Activated B cell treated with CpG ODN at 0.5 μM for 24 hours (primary cell): ENCODE measurements around the gene ARPC4. TPM values are rescaled to one million over a fixed set of nuclear protein-coding genes. Genes with fewer than 3 reads are reported as not detected.
"Not testable (repeated sequence)": the region's sequence is repeated elsewhere in the genome, so short reads cannot be mapped to it uniquely, and the experiment has no call there.

Experiments
- ATAC-seq: fragments of 200-7000 bp; cut with Tn5 transposase; one replicate; pipeline ENCODE4 v1.10.0; 2021; ENCODE audit warnings: low read depth, mild to moderate bottlenecking, moderate library complexity
- CTCF ChIA-PET: fragments of 350-600 bp; sonication (Branson Sonifier 250); formaldehyde crosslinking; loops from one replicate; lab custom pipeline; 2021; ENCODE audit warnings: antibody characterized with exemption; lab: Charles Lee
- POLR2A ChIA-PET: fragments of 350-600 bp; sonication (Branson Sonifier 250); formaldehyde crosslinking; loops from one replicate; lab custom pipeline; 2021; ENCODE audit warnings: antibody characterized with exemption; lab: Charles Lee
- DNase-seq: peaks from one replicate; pipeline ENCODE4 v3.0.0; 2022
- H3K27ac Mint-ChIP-seq: one replicate; pipeline ENCODE4 v1.8.0; 2020; ENCODE audit warnings: mixed read lengths
- H3K27me3 Mint-ChIP-seq: one replicate; pipeline ENCODE4 v1.8.0; 2021; ENCODE audit warnings: mixed read lengths
- H3K36me3 Mint-ChIP-seq: one replicate; pipeline ENCODE4 v1.8.0; 2021; ENCODE audit warnings: low read depth, mixed read lengths
- H3K4me1 Mint-ChIP-seq: one replicate; pipeline ENCODE4 v1.8.0; 2021; ENCODE audit warnings: mixed read lengths
- H3K4me3 Mint-ChIP-seq: one replicate; pipeline ENCODE4 v1.8.0; 2020; ENCODE audit warnings: mild to moderate bottlenecking, mixed read lengths
- H3K9me3 Mint-ChIP-seq: one replicate; pipeline ENCODE4 v1.8.0; 2020; ENCODE audit warnings: mixed read lengths
- CTCF ChIP-seq: fragments of 200-600 bp; IDR thresholded peaks from one replicate; pipeline ENCODE4 v1.8.0; 2022; ENCODE audit warnings: antibody characterized with exemption, mild to moderate bottlenecking
- intact Hi-C: fragments of 100-400 bp; cut with micrococcal nuclease; formaldehyde crosslinking; loops from one replicate; pipeline ENCODE4 v1.15.1; 2024
- total RNA-seq: library from RNA; stranded (reverse); gene quantifications from 2 replicates; pipeline ENCODE4 v1.2.3, GENCODE V29; 2022

Gene ARPC4
- total RNA-seq, 1 donor from 2014 or later, result 315 TPM

DNA sequence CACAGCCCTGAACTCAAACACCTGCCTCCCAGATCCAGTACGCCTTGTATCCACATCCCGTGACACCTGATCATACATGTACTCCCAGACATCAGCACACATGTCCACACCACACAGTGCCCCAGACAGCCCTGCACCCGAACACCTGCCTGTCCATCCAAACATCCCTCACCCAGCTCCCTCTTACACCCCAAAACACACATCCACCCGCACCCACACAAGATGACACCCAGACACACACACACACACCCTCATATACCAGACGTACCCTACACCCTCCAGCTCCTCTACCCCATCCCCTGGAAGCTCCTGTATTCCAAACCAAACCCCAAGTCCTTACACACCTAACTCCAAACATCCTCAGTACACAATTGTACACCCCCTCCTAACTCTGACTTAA lies 23.9 kb upstream of the ARPC4 start:
- Mint-ChIP-seq H3K27me3 (peaks cover 6% of the 10 kb centered on the region), H3K27ac (no peak overlapping the region), H3K4me1 (peaks cover 20% of the 10 kb centered on the region), H3K9me3 (no peaks in the 10 kb centered on the region), H3K4me3 (peak overlapping the region; percentile 48), H3K36me3 (no peaks in the 10 kb centered on the region)
- ChIA-PET CTCF (interaction anchor here (1.6 kb wide), 1 partner anchor 15 kb away, joined by 3 read pairs; no protein-coding TSS in a partner anchor), POLR2A (interaction anchor here (1.2 to 3.4 kb wide), 3 partner anchors 12 to 39 kb away, joined by 3 to 16 read pairs (median 3); no protein-coding TSS in a partner anchor)
- intact Hi-C loops, result loop anchor here (2.0 kb wide), 1 partner anchor 18 kb away; no protein-coding TSS in a partner anchor
- ATAC-seq (no peak), DNase-seq (no peak)
- TF ChIP-seq CTCF, result no peak

DNA sequence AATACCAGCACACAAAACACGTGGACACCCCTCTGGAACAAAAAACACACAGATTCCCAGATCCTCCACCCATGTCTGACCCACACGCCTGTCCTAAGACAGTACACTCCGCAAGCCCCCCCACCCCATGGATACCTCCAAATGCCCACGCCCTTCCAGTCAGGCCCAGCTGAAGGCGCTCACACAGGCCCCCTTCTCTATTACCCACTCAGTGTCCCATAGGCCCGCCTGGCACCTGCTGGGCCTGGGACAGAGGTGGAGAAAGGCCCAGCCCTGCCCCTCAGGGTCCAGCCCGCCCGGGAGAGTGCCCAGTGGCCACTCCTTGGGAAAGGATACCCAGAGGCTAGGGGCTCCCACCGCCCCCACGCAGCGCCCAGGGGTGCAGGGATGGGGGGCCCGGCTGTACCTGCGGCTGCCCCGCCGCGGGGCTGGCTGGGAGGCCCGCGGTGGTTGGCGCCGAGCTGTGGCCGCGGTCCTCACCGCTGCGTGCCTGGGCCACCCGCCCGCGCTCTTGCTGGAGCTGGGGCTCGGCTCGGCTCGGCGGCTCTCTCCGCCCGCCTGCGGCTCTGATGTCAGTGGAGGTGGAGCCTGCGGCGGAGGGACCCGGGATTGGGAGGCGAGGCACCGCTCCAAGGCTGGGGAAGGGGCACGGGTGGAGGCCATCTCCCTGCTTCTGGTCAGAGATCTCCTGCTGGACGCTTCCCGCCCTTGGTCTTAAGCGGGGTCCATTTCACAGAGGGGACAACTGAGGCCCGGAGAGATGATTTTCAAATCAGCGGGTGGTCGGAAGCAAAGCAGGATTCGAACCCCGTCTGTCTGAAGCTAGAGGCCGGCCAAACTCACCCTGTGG lies 23.2 kb upstream of the ARPC4 start, which contains the start of gene CAMK1:
Gene CAMK1 (minus strand): TSS at position 522 of the 850 bp plus-strand sequence. CDS start 2,198 bp downstream, outside the sequence.
- CTCF ChIA-PET, result interaction anchor here (1.0 kb wide), 1 partner anchor 15 kb away, joined by 3 read pairs; no protein-coding TSS in a partner anchor
- POLR2A ChIA-PET, result interaction anchor here (0.6 to 3.4 kb wide), 5 partner anchors 11 to 39 kb away, joined by 3 to 16 read pairs (median 5); partner anchors contain the start of gene ARPC4
- Mint-ChIP-seq H3K4me1 (peaks cover 20% of the 10 kb centered on the region), H3K36me3 (no peaks in the 10 kb centered on the region), H3K27me3 (peaks cover 6% of the 10 kb centered on the region), H3K27ac (no peak within 1 kb of the TSS), H3K4me3 (peak within 1 kb of the TSS; percentile 58), H3K9me3 (no peaks in the 10 kb centered on the region)
- no peak for TF ChIP-seq CTCF
- intact Hi-C loops, result loop anchor here (2.0 kb wide), 1 partner anchor 19 kb away; no protein-coding TSS in a partner anchor
- ATAC-seq (peak; percentile 92), DNase-seq (peak; percentile 43)

GRCh38 chr3:9770276-9770812 lies 22.5 kb upstream of the ARPC4 start:
- DNase-seq (no peak), ATAC-seq (no peak)
- Mint-ChIP-seq H3K27ac (no peak overlapping the region), H3K4me1 (peaks cover 20% of the 10 kb centered on the region), H3K36me3 (no peaks in the 10 kb centered on the region), H3K27me3 (peaks cover 6% of the 10 kb centered on the region), H3K9me3 (no peaks in the 10 kb centered on the region), H3K4me3 (peak overlapping the region; percentile 58)
- TF ChIP-seq CTCF, result no peak
- intact Hi-C loops, result no loop called here
- ChIA-PET CTCF (interaction anchor here (1.0 to 1.1 kb wide), 2 partner anchors 12 to 16 kb away, joined by 3 read pairs; no protein-coding TSS in a partner anchor), POLR2A (interaction anchor here (0.6 to 3.4 kb wide), 4 partner anchors 10 to 22 kb away, joined by 4 to 16 read pairs (median 9); partner anchors contain the start of gene ARPC4)

DNA sequence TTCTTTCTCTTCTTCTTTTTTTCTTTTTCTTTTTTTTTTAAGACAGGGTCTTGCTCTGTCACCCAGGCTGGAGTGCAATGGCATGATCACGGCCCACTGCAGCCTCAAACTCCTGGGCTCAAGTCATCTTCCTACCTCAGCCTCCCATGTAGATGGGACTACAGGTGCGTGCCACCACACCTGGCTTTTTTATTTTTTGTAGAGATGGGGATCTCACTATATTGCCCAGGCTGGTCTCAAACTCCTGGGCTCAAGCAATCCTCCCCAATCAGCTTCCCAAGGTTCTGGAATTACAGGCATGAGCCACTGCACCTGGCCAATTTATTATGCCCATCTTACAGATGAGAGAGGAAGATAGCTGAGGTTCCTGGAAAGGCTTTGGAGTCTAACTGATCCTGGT lies 21.9 kb upstream of the ARPC4 start:
- H3K9me3 Mint-ChIP-seq, H3K27ac Mint-ChIP-seq, DNase-seq, intact Hi-C loops, H3K36me3 Mint-ChIP-seq, H3K27me3 Mint-ChIP-seq, H3K4me3 Mint-ChIP-seq, ATAC-seq: not testable (repeated sequence)
- POLR2A ChIA-PET, result interaction anchor here (0.8 to 3.4 kb wide), 3 partner anchors 10 to 23 kb away, joined by 6 to 16 read pairs (median 13); no protein-coding TSS in a partner anchor
- CTCF ChIA-PET, result interaction anchor here (1.1 kb wide), 1 partner anchor 11 kb away, joined by 3 read pairs; no protein-coding TSS in a partner anchor
- peaks cover 20% of the 10 kb centered on the region for H3K4me1 Mint-ChIP-seq

DNA sequence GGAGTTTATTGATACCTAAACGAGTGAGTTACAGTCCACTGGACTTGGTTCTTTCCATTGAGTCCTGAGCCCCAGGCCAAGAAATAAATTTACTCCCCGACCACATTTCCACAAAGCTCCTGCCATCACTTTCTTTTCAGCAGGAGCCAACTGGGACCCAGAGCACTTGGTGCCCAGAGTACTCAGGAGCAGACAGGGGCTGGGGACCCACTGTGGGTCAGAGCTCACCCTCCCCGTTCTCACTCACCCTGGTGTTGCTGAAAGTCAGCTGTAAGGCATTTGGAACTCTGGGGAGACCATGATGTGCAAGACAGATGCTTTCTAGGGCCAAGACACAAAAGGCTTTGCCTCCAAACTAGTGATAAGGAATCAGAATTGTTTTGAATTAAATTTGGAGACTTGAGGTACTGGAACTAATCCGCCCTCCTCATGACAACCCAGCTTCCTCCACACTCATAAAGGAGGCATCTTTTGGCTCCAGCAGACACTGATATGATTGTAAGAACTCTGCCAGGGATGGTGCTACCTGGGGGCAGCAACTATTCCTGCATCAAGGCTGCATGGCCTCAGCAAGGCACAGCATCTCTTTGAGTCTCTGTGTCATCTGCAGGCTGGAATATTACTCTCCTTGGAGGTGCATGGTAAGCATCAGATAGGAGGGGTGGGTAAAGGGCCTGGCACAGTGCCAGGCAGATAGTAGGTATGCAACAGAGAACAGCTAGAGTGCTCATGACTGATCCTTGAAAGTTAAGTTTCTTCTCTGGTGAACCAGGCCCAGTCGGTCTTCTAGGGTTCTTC lies 15.8 kb upstream of the ARPC4 start:
- peak overlapping the region; percentile 30 for H3K27ac Mint-ChIP-seq
- no peak for DNase-seq
- ATAC-seq, result no peak

More for the DNA sequence above, 15.8 kb upstream of the ARPC4 start:
- ChIA-PET CTCF (interaction anchor here (0.7 kb wide), 1 partner anchor 49 kb away, joined by 3 read pairs; no protein-coding TSS in a partner anchor), POLR2A (interaction anchor here (1.0 kb wide), 1 partner anchor 16 kb away, joined by 7 read pairs; the partner anchor contains the start of gene ARPC4)
- H3K36me3 Mint-ChIP-seq, result peaks cover 1% of the 10 kb centered on the region
- no peak for TF ChIP-seq CTCF
- no peaks in the 10 kb centered on the region for H3K9me3 Mint-ChIP-seq
- H3K27me3 Mint-ChIP-seq, result no peaks in the 10 kb centered on the region
- peaks cover 48% of the 10 kb centered on the region for H3K4me1 Mint-ChIP-seq
- intact Hi-C loops, result no loop called here
- H3K4me3 Mint-ChIP-seq, result no peak overlapping the region
